B cell (primary cell): ENCODE results near the gene DTD1. TPM values are rescaled to one million over a fixed set of nuclear protein-coding genes. Genes with fewer than 3 reads are reported as not detected.

Source experiments
- ATAC-seq: fragments of 200-7000 bp; cut with Tn5 transposase; one replicate; pipeline ENCODE4 v1.10.0; 2021; ENCODE audit warnings: low read depth, mild to moderate bottlenecking, moderate number of reproducible peaks, moderate library complexity
- CTCF ChIA-PET: fragments of 350-600 bp; sonication (Branson Sonifier 250); formaldehyde crosslinking; loops from one replicate; lab custom pipeline; 2021; ENCODE audit warnings: antibody characterized with exemption, inconsistent platforms; lab: Charles Lee
- POLR2A ChIA-PET: fragments of 350-600 bp; sonication (Branson Sonifier 250); formaldehyde crosslinking; loops from one replicate; lab custom pipeline; 2021; ENCODE audit warnings: antibody characterized with exemption; lab: Charles Lee
- DNase-seq: peaks from one replicate; pipeline ENCODE4 v3.0.0; 2013
- H2AFZ ChIP-seq: 2 replicates; pipeline ENCODE4 v1.6.1; 2012; ENCODE audit warnings: mild to moderate bottlenecking, low read depth, low read length; ENCODE audit not compliant: insufficient read depth, poor library complexity, severe bottlenecking
- H3K27ac ChIP-seq, 2 donors: 1 replicate in 1 of 2; 2 replicates in 1 of 2; pipeline ENCODE4 v1.5.1; 2012 to 2013; ENCODE audit warnings: low read length in 2 of 2, mild to moderate bottlenecking in 2 of 2, moderate library complexity in 1 of 2
- H3K27me3 ChIP-seq, 4 experiments: fragments of 200-600 bp in 1 of 4; sonication (generic) in 1 of 4; replicated peaks in 1 of 4; 1 replicate in 2 of 4; 2 replicates in 2 of 4; pipeline versions ENCODE4 v1.6.1 to v1.7.0; 2013 to 2016; ENCODE audit warnings: low read length in 3 of 4, mild to moderate bottlenecking in 2 of 4, mixed read lengths in 1 of 4, moderate library complexity in 1 of 4; ENCODE audit not compliant: insufficient read depth in 4 of 4, control insufficient read depth in 3 of 4; ENCODE audit errors: control extremely low read depth in 1 of 4
- H3K36me3 ChIP-seq, 2 experiments: replicated peaks in 1 of 2; 1 replicate in 1 of 2; 2 replicates in 1 of 2; pipeline versions ENCODE4 v1.6.1 to v1.7.1; 2013; ENCODE audit warnings: low read length in 1 of 2; ENCODE audit not compliant: insufficient read depth in 2 of 2, control insufficient read depth in 1 of 2; ENCODE audit errors: control extremely low read depth in 1 of 2, extremely low read depth in 1 of 2
- H3K4me1 ChIP-seq, 2 donors: fragments of 200-600 bp in 1 of 2; sonication (generic) in 1 of 2; 1 replicate in 1 of 2; 2 replicates in 1 of 2; pipeline versions ENCODE4 v1.5.1 to v1.6.1; 2013 to 2017; ENCODE audit warnings: low read length in 2 of 2; ENCODE audit not compliant: control insufficient read depth in 2 of 2, insufficient read depth in 2 of 2
- H3K4me2 ChIP-seq: replicated peaks from 2 replicates; pipeline ENCODE3; 2012; ENCODE audit warnings: mild to moderate bottlenecking, low read depth, low read length; ENCODE audit not compliant: poor library complexity, severe bottlenecking
- H3K4me3 ChIP-seq, 5 experiments: fragments of 200-600 bp in 1 of 5; sonication (generic) in 1 of 5; 1 replicate in 3 of 5; 2 replicates in 2 of 5; pipeline versions ENCODE4 v1.5.1 to v1.7.0; 2011 to 2016; ENCODE audit warnings: low read length in 4 of 5, mild to moderate bottlenecking in 4 of 5, low read depth in 2 of 5, control low read depth in 1 of 5, moderate library complexity in 1 of 5; ENCODE audit not compliant: insufficient read depth in 1 of 5; ENCODE audit errors: control extremely low read depth in 1 of 5, extremely low read depth in 1 of 5
- H3K79me2 ChIP-seq: fragments of 200-600 bp; sonication (generic); one replicate; pipeline ENCODE4 v1.6.0; 2016; ENCODE audit warnings: low read length; ENCODE audit not compliant: control insufficient read depth, insufficient read depth
- H3K9ac ChIP-seq: fragments of 200-600 bp; sonication (generic); 2 replicates; pipeline ENCODE4 v1.6.1; 2017; ENCODE audit warnings: mild to moderate bottlenecking, low read length, moderate library complexity
- H3K9me3 ChIP-seq, 3 donors: one replicate each; pipeline versions ENCODE4 v1.6.1 to v1.7.1; 2013; ENCODE audit warnings: low read length in 2 of 3; ENCODE audit not compliant: control insufficient read depth in 2 of 3, insufficient read depth in 1 of 3; ENCODE audit errors: control extremely low read depth in 1 of 3
- H4K20me1 ChIP-seq: 2 replicates; pipeline ENCODE4 v1.6.0; 2012; ENCODE audit warnings: mild to moderate bottlenecking, low read length; ENCODE audit not compliant: insufficient read depth, control insufficient read depth, poor library complexity, severe bottlenecking
- H3K27ac Mint-ChIP-seq: one replicate; pipeline ENCODE4 v1.8.0; 2021; ENCODE audit warnings: mixed read lengths
- H3K27me3 Mint-ChIP-seq: one replicate; pipeline ENCODE4 v1.8.0; 2021; ENCODE audit warnings: mixed read lengths
- H3K4me1 Mint-ChIP-seq: one replicate; pipeline ENCODE4 v1.8.0; 2021; ENCODE audit warnings: mixed read lengths
- H3K4me3 Mint-ChIP-seq: one replicate; pipeline ENCODE4 v1.8.0; 2021; ENCODE audit warnings: mixed read lengths
- H3K9me3 Mint-ChIP-seq: one replicate; pipeline ENCODE4 v1.8.0; 2022; ENCODE audit warnings: mixed read lengths; ENCODE audit not compliant: insufficient read depth
- CTCF ChIP-seq: fragments of 200-600 bp; IDR thresholded peaks from one replicate; pipeline ENCODE4 v1.8.0; 2022; ENCODE audit warnings: antibody characterized with exemption, mild to moderate bottlenecking
- EZH2 ChIP-seq: IDR thresholded peaks from 2 replicates; pipeline ENCODE4 v1.6.1; 2012; ENCODE audit warnings: borderline replicate concordance, low read depth, mild to moderate bottlenecking, moderate library complexity, low read length; ENCODE audit not compliant: insufficient read depth, poor library complexity, severe bottlenecking
- WGBS: methylation state at CpG from one replicate; pipeline ENCODE4 v1.1.5; 2013; ENCODE audit warnings: missing lambda C conversion rate; ENCODE audit not compliant: insufficient coverage; 5-methylcytosine and 5-hydroxymethylcytosine counted together
- intact Hi-C: fragments of 100-400 bp; cut with micrococcal nuclease; formaldehyde crosslinking; loops from one replicate; pipeline ENCODE4 v1.10.0; 2022
- polyA plus RNA-seq: library from polyadenylated mRNA; depleted of rRNA; stranded (reverse); fragments of >200 nt; gene quantifications from 2 replicates; pipeline ENCODE4 v1.2.3, GENCODE V29; 2012
- total RNA-seq, 2 donors: library from RNA; stranded (reverse); fragments of 120-200 nt in 1 of 2; gene quantifications; 1 replicate in 1 of 2; 2 replicates in 1 of 2; pipeline versions ENCODE4 v1.2.3 to v1.2.4, GENCODE V29; 2013 to 2022

Gene DTD1
- total and polyA plus RNA-seq, 2 donors (not counting 1 experiment from before 2014, with no cell fraction given) = 18.7 to 20.4 TPM

DNA sequence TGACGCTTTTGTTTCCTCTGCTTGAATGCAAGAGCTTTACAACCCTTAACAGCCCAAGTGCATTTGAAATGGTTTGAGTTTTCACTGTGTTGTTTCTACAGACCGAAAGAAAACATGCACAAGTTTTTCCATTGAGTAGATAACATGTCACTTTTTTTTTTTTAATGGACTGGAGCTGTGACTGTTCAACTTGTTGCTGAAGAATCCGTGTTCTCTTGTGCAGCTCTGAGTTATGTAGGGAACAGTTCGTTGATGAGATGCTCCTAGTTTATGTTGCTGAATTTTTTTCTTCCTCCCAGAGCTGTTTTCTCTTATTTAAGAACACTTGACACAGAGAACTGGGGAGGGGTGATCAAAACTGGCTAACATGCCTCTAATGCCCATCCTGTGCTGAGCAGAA lies 89.3 kb downstream of the DTD1 start:
- H3K27me3 ChIP-seq = no peaks in the 10 kb centered on the region
- H2AFZ ChIP-seq = no peak overlapping the region
- no peaks in the 10 kb centered on the region for H4K20me1 ChIP-seq
- H3K27me3 Mint-ChIP-seq = no peaks in the 10 kb centered on the region
- DNase-seq = no peak
- H3K4me1 ChIP-seq = peaks cover 22 to 23% of the 10 kb centered on the region in 2 donors
- H3K4me3 ChIP-seq = no peak overlapping the region
- POLR2A ChIA-PET = no interaction called here
- no peak overlapping the region for H3K4me3 Mint-ChIP-seq
- H3K9ac ChIP-seq = no peak overlapping the region
- no peaks in the 10 kb centered on the region for H3K79me2 ChIP-seq
- no peak for ATAC-seq
- H3K27ac Mint-ChIP-seq = peak overlapping the region; percentile 75
- H3K4me1 Mint-ChIP-seq = peaks cover 25% of the 10 kb centered on the region
- TF ChIP-seq CTCF (no peak), EZH2 (no peak)
- H3K36me3 ChIP-seq = no peaks in the 10 kb centered on the region
- H3K4me2 ChIP-seq = no peak overlapping the region
- intact Hi-C loops = no loop called here
- 100% methylated on average over 2 of the region's 4 CpGs for WGBS
- H3K27ac ChIP-seq = no peak overlapping the region
- H3K9me3 Mint-ChIP-seq = no peaks in the 10 kb centered on the region
- H3K9me3 ChIP-seq = no peaks in the 10 kb centered on the region
- CTCF ChIA-PET = interaction anchor here (1.2 kb wide), 1 partner anchor 45 kb away, joined by 3 read pairs; no protein-coding TSS in a partner anchor

- WGBS = no CpG with 5 or more reads among the region's 10 CpGs
- Histone ChIP-seq H3K4me3 (peak overlapping the region in 2 of 5 experiments; percentile 8 to 35), H3K79me2 (no peaks in the 10 kb centered on the region), H3K9me3 (no peaks in the 10 kb centered on the region), H2AFZ (no peak overlapping the region), H3K36me3 (no peaks in the 10 kb centered on the region), H3K9ac (peak overlapping the region; percentile 58), H3K27me3 (no peaks in the 10 kb centered on the region), H3K4me1 (peaks cover 22 to 23% of the 10 kb centered on the region in 2 donors), H3K4me2 (peak overlapping the region; percentile 64), H3K27ac (peak overlapping the region; percentile 77 to 88), H4K20me1 (no peaks in the 10 kb centered on the region)
- ChIA-PET CTCF (interaction anchor here (0.6 kb wide), 1 partner anchor 49 kb away, joined by 3 read pairs; no protein-coding TSS in a partner anchor), POLR2A (no interaction called here)
- H3K9me3 Mint-ChIP-seq = no peaks in the 10 kb centered on the region
- peak overlapping the region; percentile 75 for H3K27ac Mint-ChIP-seq
- peak overlapping the region; percentile 47 for H3K4me3 Mint-ChIP-seq
- DNase-seq (peak; percentile 71), ATAC-seq (peak; percentile 63)
- peaks cover 25% of the 10 kb centered on the region for H3K4me1 Mint-ChIP-seq
- no peak for TF ChIP-seq CTCF
- no peak for TF ChIP-seq EZH2
- no peaks in the 10 kb centered on the region for H3K27me3 Mint-ChIP-seq
- intact Hi-C loops = no loop called here
These were observed 90.9 kb downstream of the DTD1 start for GRCh38 chr20:18678549-18679419.
